HepG2 (cell line): ENCODE data around the gene TGFB2. TPM values are rescaled to one million over a fixed set of nuclear protein-coding genes. Genes with fewer than 3 reads are reported as not detected.

Experiments used
- ATAC-seq: fragments of 200-7000 bp; cut with Tn5 transposase; 3 replicates; pipeline ENCODE4 v1.9.1; 2020; ENCODE audit warnings: mild to moderate bottlenecking, moderate library complexity
- BruUV-seq: library from RNA; stranded (reverse); fragments of 400-500 nt; replicated peaks from 2 replicates; lab custom pipeline; 2021; lab: Mats Ljungman, UMichigan
- CTCF ChIA-PET: fragments of 300-600 bp; formaldehyde crosslinking; extraction: SDS; loops from one replicate; lab custom pipeline; 2021; ENCODE audit warnings: low total read pairs, inconsistent platforms, low intra/inter-chr PET ratio; lab: Yijun Ruan, JAX
- POLR2A ChIA-PET: fragments of 350-600 bp; sonication (Branson Sonifier 250); formaldehyde crosslinking; loops from one replicate; lab custom pipeline; 2020; ENCODE audit warnings: antibody characterized with exemption, inconsistent platforms; lab: Yijun Ruan, JAX
- DNase-seq: peaks from one replicate; pipeline ENCODE4 v3.0.0-alpha.2; 2015; ENCODE audit warnings: low spot score
- FAIRE-seq: peaks from 3 replicates; lab custom pipeline; 2011; peaks lifted over from hg19 to GRCh38; lab: Jason Lieb, UNC
- H2AFZ ChIP-seq: one replicate; pipeline ENCODE4 v1.6.1; 2011; ENCODE audit warnings: low read length, inconsistent platforms
- H3K27ac ChIP-seq: fragments of 300-600 bp; 3 replicates; pipeline ENCODE4 v1.8.0; 2011; ENCODE audit warnings: mixed run types, mild to moderate bottlenecking, mixed read lengths, low read length, inconsistent platforms; ENCODE audit not compliant: insufficient read depth; ENCODE audit errors: extremely low read length
- H3K27me3 ChIP-seq, 2 experiments: fragments of 200-600 bp in 1 of 2; 2 replicates in 1 of 2; 3 replicates in 1 of 2; pipeline versions ENCODE4 v1.6.0 to v1.8.0; 2011; ENCODE audit warnings: low read length in 2 of 2, mild to moderate bottlenecking in 2 of 2, moderate library complexity in 2 of 2, inconsistent platforms in 1 of 2; ENCODE audit not compliant: insufficient read depth in 2 of 2, control insufficient read depth in 1 of 2
- H3K36me3 ChIP-seq, 2 experiments: fragments of 200-600 bp in 1 of 2; replicated peaks in 1 of 2; 2 replicates in 1 of 2; 3 replicates in 1 of 2; pipeline versions ENCODE4 v1.5.1 to v1.8.0; 2011; ENCODE audit warnings: low read length in 2 of 2, inconsistent platforms in 1 of 2; ENCODE audit not compliant: insufficient read depth in 2 of 2, control insufficient read depth in 1 of 2
- H3K4me1 ChIP-seq: 2 replicates; pipeline ENCODE4 v1.5.1; 2012; ENCODE audit warnings: low read length, inconsistent platforms; ENCODE audit not compliant: insufficient read depth
- H3K4me2 ChIP-seq: 2 replicates; pipeline ENCODE4 v1.6.0; 2011; ENCODE audit warnings: low read depth, low read length, inconsistent platforms
- H3K4me3 ChIP-seq, 3 experiments: fragments of 200-600 bp in 1 of 3; sonication (generic), shearing (Covaris generic) in 1 of 3; replicated peaks in 1 of 3; 2 replicates each; pipeline ENCODE4 v1.5.1; 2011 to 2016; ENCODE audit warnings: low read length in 3 of 3, inconsistent platforms in 2 of 3, low read depth in 2 of 3, mild to moderate bottlenecking in 2 of 3, control low read depth in 1 of 3, mixed read lengths in 1 of 3; ENCODE audit not compliant: insufficient read depth in 1 of 3
- H3K79me2 ChIP-seq: one replicate; pipeline ENCODE4 v1.6.1; 2011; ENCODE audit warnings: low read length, inconsistent platforms; ENCODE audit not compliant: insufficient read depth
- H3K9ac ChIP-seq: 2 replicates; pipeline ENCODE4 v1.6.0; 2011; ENCODE audit warnings: mild to moderate bottlenecking, low read depth, low read length, inconsistent platforms; ENCODE audit not compliant: insufficient read depth
- H3K9me3 ChIP-seq: 2 replicates; pipeline ENCODE4 v1.5.1; 2012; ENCODE audit warnings: mild to moderate bottlenecking, low read length
- H4K20me1 ChIP-seq: 2 replicates; pipeline ENCODE4 v1.6.0; 2011; ENCODE audit warnings: inconsistent platforms, mild to moderate bottlenecking, low read length, moderate library complexity; ENCODE audit not compliant: insufficient read depth
- ATAD3A ChIP-seq: sonication (generic); formaldehyde crosslinking; IDR thresholded peaks from 2 replicates; pipeline ENCODE4 v1.4.0; 2020; ENCODE audit warnings: missing genetic modification reagents
- ATRX ChIP-seq: sonication (generic); formaldehyde crosslinking; IDR thresholded peaks from 2 replicates; pipeline ENCODE4 v1.4.0; 2020; ENCODE audit warnings: missing genetic modification reagents, borderline replicate concordance
- GLI4 ChIP-seq: sonication (generic); formaldehyde crosslinking; IDR thresholded peaks from 2 replicates; pipeline ENCODE4 v1.5.1; 2020; ENCODE audit warnings: missing genetic modification reagents, mild to moderate bottlenecking, moderate library complexity, borderline replicate concordance
- HMGA1 ChIP-seq: sonication (generic); formaldehyde crosslinking; conservative IDR thresholded peaks from 2 replicates; pipeline ENCODE4 v1.4.0; 2020; ENCODE audit warnings: missing genetic modification reagents
- NFYC ChIP-seq: IDR thresholded peaks from 2 replicates; pipeline ENCODE4 v1.6.1; 2016; ENCODE audit warnings: missing genetic modification reagents, missing compliant biosample characterization
- PAX8 ChIP-seq: sonication (generic); formaldehyde crosslinking; IDR thresholded peaks from 2 replicates; pipeline ENCODE4 v1.8.0; 2022; ENCODE audit warnings: mild to moderate bottlenecking, missing genetic modification reagents, borderline replicate concordance
- POLR2A ChIP-seq, 2 experiments: IDR thresholded peaks; 2 replicates each; pipeline ENCODE4 v1.6.1; 2011; ENCODE audit warnings: low read depth in 2 of 2, low read length in 2 of 2, mild to moderate bottlenecking in 1 of 2, moderate library complexity in 1 of 2; ENCODE audit not compliant: insufficient read depth in 1 of 2
- SNAPC2 ChIP-seq: sonication (generic); formaldehyde crosslinking; IDR thresholded peaks from 2 replicates; pipeline ENCODE4 v1.8.1; 2022; ENCODE audit warnings: mild to moderate bottlenecking, missing genetic modification reagents
- ZKSCAN5 ChIP-seq: sonication (generic); formaldehyde crosslinking; IDR thresholded peaks from 2 replicates; pipeline ENCODE4 v1.5.1; 2020; ENCODE audit warnings: mild to moderate bottlenecking, missing genetic modification reagents
- ZNF746 ChIP-seq: sonication (generic); formaldehyde crosslinking; IDR thresholded peaks from 2 replicates; pipeline ENCODE4 v1.8.0; 2022; ENCODE audit warnings: mild to moderate bottlenecking, missing genetic modification reagents
- ZNF790 ChIP-seq: sonication (generic); formaldehyde crosslinking; IDR thresholded peaks from 2 replicates; pipeline ENCODE4 v1.8.0; 2022; ENCODE audit warnings: missing genetic modification reagents, mild to moderate bottlenecking, borderline replicate concordance
- WGBS: methylation state at CpG from one replicate; pipeline ENCODE4 v1.1.6; 2017; ENCODE audit warnings: low lambda C conversion rate; 5-methylcytosine and 5-hydroxymethylcytosine counted together
- in situ Hi-C: cut with HindIII; loops from 2 replicates; pipeline ENCODE4 v1.10.0; 2017; ENCODE audit warnings: low pct_unique_long_range_greater_than_20kb; ENCODE audit not compliant: extremely low pct_ligation_motif_present
- intact Hi-C: fragments of 100-400 bp; cut with micrococcal nuclease; formaldehyde crosslinking; loops from one replicate; pipeline ENCODE4 v1.10.0; 2022; ENCODE audit not compliant: unreplicated experiment
- polyA plus RNA-seq, 8 experiments: library from polyadenylated mRNA; depleted of rRNA in 3 of 8; stranded (reverse) in 7 of 8; unstranded in 1 of 8; fragments of >200 nt; fragmentation: Illumina TruSeq in 4 of 8; extraction: Trizol in 4 of 8; gene quantifications; 2 replicates each; pipeline versions ENCODE4 v1.2.1 to v1.2.3, GENCODE V29; 2011 to 2016; ENCODE audit warnings: low read depth in 4 of 8, missing spikeins in 1 of 8, mixed read lengths in 1 of 8; ENCODE audit not compliant: insufficient read depth in 1 of 8
- total RNA-seq, 5 experiments: library from RNA; depleted of rRNA; stranded (reverse); fragments of >200 nt; fragmentation: Illumina TruSeq; extraction: Trizol; gene quantifications; 2 replicates each; pipeline ENCODE4 v1.2.3, GENCODE V29; 2016; ENCODE audit warnings: low read depth in 1 of 5
- TF ChIP-seq, protein P1 (sequence below): sonication (generic); formaldehyde crosslinking; IDR thresholded peaks from 2 replicates; pipeline ENCODE4 v1.4.0; 2020; ENCODE audit warnings: missing genetic modification reagents, mild to moderate bottlenecking, borderline replicate concordance
- TF ChIP-seq, protein P2 (sequence below): sonication (generic); formaldehyde crosslinking; IDR thresholded peaks from 2 replicates; pipeline ENCODE4 v1.8.1; 2023; ENCODE audit warnings: mild to moderate bottlenecking, inconsistent platforms, moderate library complexity, missing genetic modification reagents, borderline replicate concordance
- TF ChIP-seq, protein P3 (sequence below): sonication (generic); formaldehyde crosslinking; IDR thresholded peaks from 2 replicates; pipeline ENCODE4 v1.4.0; 2020; ENCODE audit warnings: mild to moderate bottlenecking, missing genetic modification reagents, borderline replicate concordance

Gene TGFB2
- total and polyA plus RNA-seq, 2 of the 13 experiments (the other 11 are each of a cell fraction or from before 2014, with no cell fraction given) = 0.07 TPM; not detected in 1

DNA sequence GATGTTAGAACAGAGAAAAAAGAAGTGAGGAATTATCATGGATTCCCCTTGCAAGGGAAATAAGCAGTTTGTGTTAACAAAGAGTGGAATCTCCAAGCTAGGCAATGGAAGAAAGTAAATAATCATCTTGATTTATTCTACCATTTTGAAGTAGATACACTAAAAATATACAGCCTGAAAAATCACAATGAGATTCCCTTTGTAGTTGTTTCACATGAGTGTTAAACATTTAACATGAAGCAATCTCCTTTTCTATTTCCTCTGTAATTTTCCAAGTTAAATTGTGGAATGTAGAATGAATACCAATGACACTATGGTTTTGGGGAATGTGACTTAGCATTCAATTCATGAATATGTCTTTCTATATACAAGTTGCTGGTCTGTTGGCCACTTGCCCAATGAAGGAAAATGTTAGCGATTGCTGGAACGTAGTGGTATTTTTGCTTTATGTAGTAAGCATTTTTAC is 5.7 kb downstream of the TGFB2 start:
- peaks cover 18% of the 10 kb centered on the region for H3K4me1 ChIP-seq
- in situ Hi-C loops = loop anchor here (25.0 kb wide), 1 partner anchor 961 kb away; no protein-coding TSS in a partner anchor
- no TSS peak for BruUV-seq
- POLR2A ChIA-PET = no interaction called here
- no peaks in the 10 kb centered on the region for H4K20me1 ChIP-seq
- TF ChIP-seq PAX8 (CRISPR knock-in tag) = no peak
- TF ChIP-seq POLR2A (IDR thresholded peaks at IDR 0.05; ENCODE audit: insufficient read depth in 1 of 2, low read depth in 2 of 2, low read length in 2 of 2) = no peak
- TF ChIP-seq ZKSCAN5 = no peak
- no peak for TF ChIP-seq HMGA1 (CRISPR knock-in tag)
- no peak for TF ChIP-seq SNAPC2 (CRISPR knock-in tag)
- no peak for TF ChIP-seq ATRX (CRISPR knock-in tag)
- TF ChIP-seq NFYC (CRISPR knock-in tag) = no peak
- no peak for TF ChIP-seq GLI4 (CRISPR knock-in tag)
- no peak for TF ChIP-seq ATAD3A (CRISPR knock-in tag)
- TF ChIP-seq, protein P1, sequence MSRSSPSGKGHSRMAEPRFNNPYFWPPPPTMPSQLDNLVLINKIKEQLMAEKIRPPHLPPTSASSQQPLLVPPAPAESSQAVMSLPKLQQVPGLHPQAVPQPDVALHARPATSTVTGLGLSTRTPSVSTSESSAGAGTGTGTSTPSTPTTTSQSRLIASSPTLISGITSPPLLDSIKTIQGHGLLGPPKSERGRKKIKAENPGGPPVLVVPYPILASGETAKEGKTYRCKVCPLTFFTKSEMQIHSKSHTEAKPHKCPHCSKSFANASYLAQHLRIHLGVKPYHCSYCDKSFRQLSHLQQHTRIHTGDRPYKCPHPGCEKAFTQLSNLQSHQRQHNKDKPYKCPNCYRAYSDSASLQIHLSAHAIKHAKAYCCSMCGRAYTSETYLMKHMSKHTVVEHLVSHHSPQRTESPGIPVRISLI = no peak
- TF ChIP-seq, protein P2, sequence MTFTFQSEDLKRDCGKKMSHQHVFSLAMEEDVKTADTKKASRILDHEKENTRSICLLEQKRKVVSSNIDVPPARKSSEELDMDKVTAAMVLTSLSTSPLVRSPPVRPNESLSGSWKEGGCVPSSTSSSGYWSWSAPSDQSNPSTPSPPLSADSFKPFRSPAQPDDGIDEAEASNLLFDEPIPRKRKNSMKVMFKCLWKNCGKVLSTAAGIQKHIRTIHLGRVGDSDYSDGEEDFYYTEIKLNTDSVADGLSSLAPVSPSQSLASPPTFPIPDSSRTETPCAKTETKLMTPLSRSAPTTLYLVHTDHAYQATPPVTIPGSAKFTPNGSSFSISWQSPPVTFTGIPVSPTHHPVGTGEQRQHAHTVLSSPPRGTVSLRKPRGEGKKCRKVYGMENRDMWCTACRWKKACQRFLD (CRISPR knock-in tag) = no peak
- TF ChIP-seq, protein P3, sequence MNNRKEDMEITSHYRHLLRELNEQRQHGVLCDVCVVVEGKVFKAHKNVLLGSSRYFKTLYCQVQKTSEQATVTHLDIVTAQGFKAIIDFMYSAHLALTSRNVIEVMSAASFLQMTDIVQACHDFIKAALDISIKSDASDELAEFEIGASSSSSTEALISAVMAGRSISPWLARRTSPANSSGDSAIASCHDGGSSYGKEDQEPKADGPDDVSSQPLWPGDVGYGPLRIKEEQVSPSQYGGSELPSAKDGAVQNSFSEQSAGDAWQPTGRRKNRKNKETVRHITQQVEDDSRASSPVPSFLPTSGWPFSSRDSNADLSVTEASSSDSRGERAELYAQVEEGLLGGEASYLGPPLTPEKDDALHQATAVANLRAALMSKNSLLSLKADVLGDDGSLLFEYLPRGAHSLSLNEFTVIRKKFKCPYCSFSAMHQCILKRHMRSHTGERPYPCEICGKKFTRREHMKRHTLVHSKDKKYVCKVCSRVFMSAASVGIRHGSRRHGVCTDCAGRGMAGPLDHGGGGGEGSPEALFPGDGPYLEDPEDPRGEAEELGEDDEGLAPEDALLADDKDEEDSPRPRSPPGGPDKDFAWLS (CRISPR knock-in tag) = no peak
- no peak for TF ChIP-seq ZNF746 (CRISPR knock-in tag)
- TF ChIP-seq ZNF790 (CRISPR knock-in tag) = no peak
- no peak overlapping the region for H3K4me2 ChIP-seq
- no peak for DNase-seq
- H3K9me3 ChIP-seq = no peaks in the 10 kb centered on the region
- no peak overlapping the region for H3K9ac ChIP-seq
- intact Hi-C loops = no loop called here
- H2AFZ ChIP-seq = no peak overlapping the region
- CTCF ChIA-PET = no interaction called here
- no peak for FAIRE-seq
- no peak overlapping the region for H3K4me3 ChIP-seq
- peaks cover 2 to 28% of the 10 kb centered on the region in 2 experiments; a peak in 3 of 5 replicates for H3K27me3 ChIP-seq
- no peaks in the 10 kb centered on the region for H3K79me2 ChIP-seq
- ATAC-seq = no peak
- no peak overlapping the region for H3K27ac ChIP-seq
- WGBS = 92% methylated on average over 2 of the region's 2 CpGs
- H3K36me3 ChIP-seq = no peaks in the 10 kb centered on the region
